ENCODE results near the gene NIPA2.

- no peak for TF ChIP-seq MAX (IDR thresholded peaks at IDR 0.05)
- TF ChIP-seq REST (IDR thresholded peaks at IDR 0.05), result no peak
- TF ChIP-seq CTCF (IDR thresholded peaks at IDR 0.05; ENCODE audit: low read depth, low read length, missing input control), result no peak
- TF ChIP-seq RXRA (IDR thresholded peaks at IDR 0.05), result no peak
These were observed 43.0 kb upstream of the NIPA2 start for GRCh38 chr15:22795206-22796063.
